NCI-H2227 (cell line): ENCODE results near the gene MTHFD2L.

Source experiments
- DNase-seq: peaks from one replicate; lab custom pipeline; 2025; ENCODE audit not compliant: unreplicated experiment; lab: John Stamatoyannopoulos, UW

The MTHFD2L gene

GRCh38 chr4:74294681-74295080 lies 136.8 kb downstream of the MTHFD2L start:
- DNase-seq = no peak

GRCh38 chr4:74297539-74297938 lies 139.6 kb downstream of the MTHFD2L start:
- no peak for DNase-seq

GRCh38 chr4:74304095-74304625 lies 146.2 kb downstream of the MTHFD2L start:
- no peak for DNase-seq

- DNase-seq = no peak
Measured at GRCh38 chr4:74305000-74305399, 147.1 kb downstream of the MTHFD2L start.

- DNase-seq = no peak
Measured at GRCh38 chr4:74307170-74307569, 149.3 kb downstream of the MTHFD2L start.

- DNase-seq = no peak
Measured at GRCh38 chr4:74308215-74308614, 150.3 kb downstream of the MTHFD2L start, which contains the start of gene EPGN. EPGN (plus strand) TSS chr4:74308470; CDS start chr4:74308534, 64 bp downstream.

GRCh38 chr4:74309223-74309622 lies 151.3 kb downstream of the MTHFD2L start:
- no peak for DNase-seq

GRCh38 chr4:74311696-74312313 lies 153.9 kb downstream of the MTHFD2L start:
- no peak for DNase-seq

GRCh38 chr4:74314329-74314728 lies 156.4 kb downstream of the MTHFD2L start:
- no peak for DNase-seq

- DNase-seq = no peak
Measured at GRCh38 chr4:74314944-74315343, 157.0 kb downstream of the MTHFD2L start.

GRCh38 chr4:74315376-74315775 lies 157.5 kb downstream of the MTHFD2L start:
- no peak for DNase-seq

GRCh38 chr4:74316397-74316796 lies 158.5 kb downstream of the MTHFD2L start:
- DNase-seq = no peak

- DNase-seq = no peak
Measured at GRCh38 chr4:74317616-74318246, 159.8 kb downstream of the MTHFD2L start.

GRCh38 chr4:74318276-74318675 lies 160.4 kb downstream of the MTHFD2L start:
- no peak for DNase-seq

- DNase-seq = no peak
Measured at GRCh38 chr4:74319470-74319869, 161.6 kb downstream of the MTHFD2L start.

- DNase-seq = no peak
Measured at GRCh38 chr4:74320559-74321118, 162.7 kb downstream of the MTHFD2L start.

- DNase-seq = no peak
Measured at GRCh38 chr4:74322301-74322700, 164.4 kb downstream of the MTHFD2L start.

- DNase-seq = no peak
Measured at GRCh38 chr4:74323663-74324062, 165.7 kb downstream of the MTHFD2L start.

GRCh38 chr4:74324262-74324661 lies 166.3 kb downstream of the MTHFD2L start:
- DNase-seq = no peak

- no peak for DNase-seq
Measured at GRCh38 chr4:74325886-74326285, 168.0 kb downstream of the MTHFD2L start.

GRCh38 chr4:74327762-74328161 lies 169.8 kb downstream of the MTHFD2L start:
- no peak for DNase-seq

- no peak for DNase-seq
Measured at GRCh38 chr4:74328501-74328900, 170.6 kb downstream of the MTHFD2L start.
